Measurements from ENCODE around the gene SLAIN2.
"Not testable (repeated sequence)": the region's sequence is repeated elsewhere in the genome, so short reads cannot be mapped to it uniquely, and the experiment has no call there.

Gene SLAIN2

GRCh38 chr4:48340965-48341775 is at the start of gene SLAIN2:
SLAIN2 (plus strand) TSS chr4:48341529; CDS start chr4:48341740, 211 bp downstream.
- DNase-seq: peak; percentile 99

- not testable (repeated sequence) for DNase-seq
These were observed 49.0 kb upstream of the SLAIN2 start for GRCh38 chr4:48292218-48292790.

- DNase-seq: no peak
These were observed 46.2 kb upstream of the SLAIN2 start for GRCh38 chr4:48295116-48295515.

- no peak for DNase-seq
These were observed 45.0 kb upstream of the SLAIN2 start for GRCh38 chr4:48296365-48296764.

GRCh38 chr4:48297256-48297846 is 44.0 kb upstream of the SLAIN2 start:
- no peak for DNase-seq

- DNase-seq: no peak
These were observed 41.8 kb upstream of the SLAIN2 start for GRCh38 chr4:48299560-48299959.

- no peak for DNase-seq
These were observed 41.3 kb upstream of the SLAIN2 start for GRCh38 chr4:48300004-48300403.

GRCh38 chr4:48305508-48305907 is 35.8 kb upstream of the SLAIN2 start:
- DNase-seq: no peak

- no peak for DNase-seq
These were observed 33.8 kb upstream of the SLAIN2 start for GRCh38 chr4:48307528-48307927.

- DNase-seq: no peak
These were observed 32.4 kb upstream of the SLAIN2 start for GRCh38 chr4:48308901-48309300.

- no peak for DNase-seq
These were observed 29.4 kb upstream of the SLAIN2 start for GRCh38 chr4:48311896-48312295.

GRCh38 chr4:48314746-48315145 is 26.6 kb upstream of the SLAIN2 start:
- DNase-seq: not testable (repeated sequence)

- DNase-seq: no peak
These were observed 25.4 kb upstream of the SLAIN2 start for GRCh38 chr4:48315728-48316630.

GRCh38 chr4:48321312-48321711 is 20.0 kb upstream of the SLAIN2 start:
- DNase-seq: no peak

- DNase-seq: no peak
These were observed 19.3 kb upstream of the SLAIN2 start for GRCh38 chr4:48322063-48322462.

GRCh38 chr4:48324281-48324680 is 17.0 kb upstream of the SLAIN2 start:
- DNase-seq: no peak

GRCh38 chr4:48329193-48329592 is 12.1 kb upstream of the SLAIN2 start:
- DNase-seq: no peak

GRCh38 chr4:48329976-48330375 is 11.4 kb upstream of the SLAIN2 start:
- no peak for DNase-seq

- DNase-seq: no peak
These were observed 9.6 kb upstream of the SLAIN2 start for GRCh38 chr4:48331577-48332330.

GRCh38 chr4:48332661-48333060 is 8.7 kb upstream of the SLAIN2 start:
- DNase-seq: no peak

GRCh38 chr4:48333587-48333986 is 7.7 kb upstream of the SLAIN2 start:
- DNase-seq: no peak

GRCh38 chr4:48334236-48334635 is 7.1 kb upstream of the SLAIN2 start:
- no peak for DNase-seq
